Suppressor macrophage treated with lipopolysaccharide for 4 hours (primary cell): ENCODE measurements around the gene OPCML.

Experiments
- DNase-seq: peaks from one replicate; pipeline ENCODE4 v3.0.0-alpha.2; 2020

OPCML gene

DNA sequence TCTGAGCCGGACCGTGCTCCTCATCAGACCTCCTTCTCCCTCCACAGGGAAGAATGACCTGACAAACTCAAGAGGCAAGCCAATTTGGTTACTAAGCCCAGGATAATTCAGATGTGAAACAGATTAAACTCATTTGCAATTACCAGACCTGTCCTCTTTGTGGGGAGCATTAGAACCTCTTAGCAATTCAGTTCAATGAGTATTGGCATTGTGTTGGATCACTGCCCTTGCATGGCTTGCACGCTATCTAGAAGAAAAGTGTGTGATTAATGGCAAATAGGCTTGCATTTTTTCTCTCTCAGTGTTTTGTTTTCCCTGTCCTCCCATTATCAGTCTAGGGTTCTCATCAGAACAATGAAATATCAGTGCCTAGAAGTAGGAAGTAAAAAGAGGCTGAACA, 365.6 kb downstream of the OPCML start:
- no peak for DNase-seq

DNA sequence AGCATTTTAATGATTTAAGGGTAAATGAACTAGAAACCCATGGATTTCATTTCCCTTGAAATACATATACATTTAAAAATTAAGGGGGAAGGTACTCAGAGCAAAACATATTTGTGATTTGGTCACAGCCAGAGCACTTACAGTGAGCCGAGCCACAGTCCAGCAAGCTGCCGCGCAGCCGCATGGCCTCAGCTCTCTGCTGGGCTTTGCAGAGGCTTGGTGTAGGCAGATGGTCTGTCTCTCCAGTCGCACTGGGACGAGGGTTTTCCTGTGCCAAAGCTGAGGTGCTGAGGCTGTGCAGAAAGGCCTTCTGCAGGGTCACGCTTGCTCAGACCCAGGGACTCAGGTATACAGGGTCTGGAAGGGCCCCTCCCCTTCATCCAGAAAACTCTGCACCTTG, 367.3 kb downstream of the OPCML start:
- DNase-seq, result no peak

DNA sequence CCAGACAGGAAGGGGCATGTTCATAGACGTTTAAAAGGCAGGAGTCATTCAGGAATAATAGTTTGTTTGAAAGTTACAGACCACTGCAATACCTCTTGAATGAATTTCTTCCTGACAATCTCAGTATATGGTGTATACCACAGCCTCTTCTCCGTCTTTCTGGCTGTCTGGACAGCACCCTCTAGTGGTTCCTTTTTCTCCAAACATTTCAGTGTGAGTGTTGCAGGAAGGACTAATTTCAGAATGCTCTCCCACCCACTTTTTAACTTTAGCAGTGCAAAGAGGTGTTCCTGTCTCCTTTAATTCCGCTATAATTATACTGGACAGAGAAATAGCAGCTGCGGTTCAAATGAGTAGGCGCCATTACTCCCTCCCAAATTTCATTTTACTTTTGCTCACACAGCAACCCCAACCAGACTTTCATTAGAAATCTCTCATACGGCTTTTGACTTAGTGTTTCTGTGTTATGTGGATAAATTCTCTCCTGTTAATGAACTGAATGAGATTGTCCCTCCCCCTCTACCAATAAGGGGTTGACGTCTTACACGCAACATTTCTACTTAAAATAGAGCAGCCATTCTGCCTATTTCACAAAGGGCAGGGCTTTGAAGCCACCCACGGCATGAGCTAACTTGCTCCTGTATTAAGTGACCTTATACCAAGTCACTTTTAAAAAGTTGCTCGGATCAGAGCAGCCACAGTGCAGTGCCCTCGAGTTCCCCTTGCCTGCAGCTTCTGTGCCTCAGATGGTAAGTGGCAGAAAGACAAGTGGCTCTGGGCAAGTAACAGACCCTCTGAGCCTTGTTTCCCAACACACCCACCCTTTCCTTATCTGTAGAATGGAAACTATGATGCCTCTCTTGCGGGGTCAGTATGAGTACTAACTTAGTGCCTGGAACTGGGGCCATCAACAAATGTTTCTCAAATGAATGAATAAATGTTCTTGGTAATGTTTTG, 368.6 kb downstream of the OPCML start:
- DNase-seq, result peak; percentile 58

DNA sequence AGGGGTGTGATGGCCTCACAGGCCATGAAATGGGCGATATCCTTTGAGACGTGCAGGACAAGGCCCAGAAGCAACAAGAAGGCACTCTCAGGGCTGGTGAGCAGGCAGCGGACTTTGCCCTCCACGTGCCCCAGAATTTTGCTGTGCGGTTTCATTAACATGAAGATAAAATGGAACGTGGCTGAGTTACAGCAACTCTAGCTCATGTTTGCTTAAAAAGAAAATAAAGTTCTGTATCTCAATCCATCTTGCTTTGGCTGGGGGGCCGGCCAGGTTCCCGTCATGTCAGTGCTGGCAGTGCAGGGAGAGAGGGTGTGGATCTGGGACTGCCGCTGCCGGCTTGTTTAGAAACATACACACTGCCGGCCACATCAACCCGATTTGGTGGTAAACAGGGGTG, 370.1 kb downstream of the OPCML start:
- no peak for DNase-seq

DNA sequence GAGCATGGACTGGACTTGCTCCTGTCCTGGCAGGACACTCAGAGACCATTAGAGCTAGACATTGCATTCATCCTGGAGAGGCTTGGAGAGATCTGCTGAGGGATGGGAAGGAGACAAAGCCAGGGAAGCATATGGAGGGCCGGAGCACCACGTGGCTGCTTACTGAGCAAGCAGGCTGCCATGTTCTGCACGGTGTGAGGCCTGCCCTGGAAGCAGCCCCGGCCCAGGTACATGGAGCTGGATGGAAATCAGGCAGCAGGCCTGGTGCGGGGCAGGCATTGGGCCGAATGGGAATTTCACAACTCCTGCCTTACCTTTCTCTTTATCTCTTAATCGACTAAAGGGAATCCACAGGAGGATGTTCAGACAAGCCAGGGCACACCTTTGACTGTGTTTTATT, 371.5 kb downstream of the OPCML start:
- no peak for DNase-seq

DNA sequence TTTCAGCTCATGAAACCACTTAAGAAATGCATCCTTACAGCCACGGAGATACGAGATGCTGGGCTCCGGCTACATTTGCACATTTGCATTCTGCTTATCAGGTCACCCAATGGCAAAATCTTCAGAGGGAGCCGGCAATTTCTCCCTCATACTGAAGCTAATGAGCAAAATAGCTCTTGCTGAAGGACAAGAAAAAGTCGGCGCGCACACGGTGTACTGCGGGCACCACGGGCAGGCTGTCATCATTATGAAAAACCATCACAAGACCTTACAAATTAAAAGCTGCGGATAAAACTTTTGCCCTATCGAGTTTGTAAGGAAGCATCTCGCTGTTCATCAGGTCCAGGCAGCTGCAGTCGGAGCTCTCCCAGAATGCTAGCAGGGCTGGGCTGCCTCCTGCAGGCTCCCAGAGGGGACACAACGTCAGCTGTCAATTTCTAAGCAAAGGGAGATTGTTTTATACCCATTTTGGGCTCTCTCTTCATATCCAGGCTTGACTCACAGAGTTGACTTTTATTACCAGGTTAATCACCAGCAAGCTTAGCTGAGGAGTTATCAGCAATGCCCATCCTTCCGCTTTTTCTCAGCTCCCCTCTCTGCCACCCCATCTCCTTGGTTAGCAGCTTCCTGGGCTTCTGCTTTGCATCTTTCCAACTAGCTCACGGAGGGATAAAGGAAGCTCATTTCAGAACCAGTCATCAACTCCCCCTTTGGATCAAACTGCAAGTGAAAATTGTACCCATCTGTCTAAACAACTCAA, 375.1 kb downstream of the OPCML start:
- DNase-seq, result no peak

DNA sequence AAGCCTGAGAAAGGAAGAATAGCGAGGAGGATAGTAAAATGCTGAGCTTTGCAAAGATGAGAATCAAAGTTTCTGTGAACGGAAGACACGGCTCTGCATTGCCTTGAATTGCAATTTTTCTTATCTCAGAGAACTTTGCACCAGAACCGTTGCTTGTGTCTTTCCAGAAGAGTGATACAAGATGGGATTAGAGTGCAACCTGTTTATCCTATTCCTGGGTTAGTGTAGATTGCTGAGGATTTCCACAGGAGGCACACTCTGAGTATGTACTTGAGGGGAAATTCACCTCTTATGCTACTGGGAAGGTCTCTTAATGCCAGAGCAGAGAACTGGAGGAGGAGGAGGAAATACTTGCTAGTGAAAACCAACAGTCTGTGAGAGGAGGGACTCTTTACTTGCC, 377.5 kb downstream of the OPCML start:
- DNase-seq, result no peak

DNA sequence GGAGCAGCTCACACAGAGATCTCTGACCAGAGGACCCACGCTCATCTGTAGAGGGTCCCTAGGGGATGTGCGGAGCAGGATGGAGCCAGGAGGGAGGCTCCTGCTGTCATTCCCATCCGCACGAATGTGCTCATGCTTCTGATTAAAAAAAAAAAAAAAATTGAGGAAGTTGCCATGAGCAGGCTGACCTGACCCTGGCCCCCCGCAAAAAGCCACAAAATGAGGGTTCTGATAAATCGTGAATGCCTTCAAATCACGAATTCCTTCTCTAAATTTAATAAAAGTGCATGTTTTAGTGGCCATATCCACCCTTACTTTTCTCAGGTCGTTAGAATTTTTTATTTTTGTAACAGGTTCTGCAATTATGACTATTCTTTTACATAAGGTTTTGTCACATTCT, 378.2 kb downstream of the OPCML start:
- no peak for DNase-seq

DNA sequence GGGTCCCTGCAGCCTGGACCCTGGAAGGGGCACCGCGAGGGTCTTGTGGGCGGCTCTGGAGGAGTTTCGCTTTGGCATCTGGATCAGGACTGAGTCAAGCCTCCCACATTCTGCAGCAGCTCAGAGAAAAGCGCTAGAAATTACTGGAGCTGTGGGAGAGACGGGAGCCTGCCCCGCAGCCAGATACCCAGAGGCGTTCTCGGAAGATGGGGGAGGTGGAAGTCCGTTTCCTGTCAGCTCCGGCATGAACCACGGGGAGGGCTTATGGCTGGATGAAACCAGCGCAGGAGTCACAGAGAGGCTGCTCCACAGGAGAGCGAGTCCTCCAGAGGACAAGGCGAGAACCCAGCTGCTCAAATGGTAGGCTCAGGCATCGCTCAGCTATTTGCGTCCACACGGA, 379.3 kb downstream of the OPCML start:
- DNase-seq, result no peak

DNA sequence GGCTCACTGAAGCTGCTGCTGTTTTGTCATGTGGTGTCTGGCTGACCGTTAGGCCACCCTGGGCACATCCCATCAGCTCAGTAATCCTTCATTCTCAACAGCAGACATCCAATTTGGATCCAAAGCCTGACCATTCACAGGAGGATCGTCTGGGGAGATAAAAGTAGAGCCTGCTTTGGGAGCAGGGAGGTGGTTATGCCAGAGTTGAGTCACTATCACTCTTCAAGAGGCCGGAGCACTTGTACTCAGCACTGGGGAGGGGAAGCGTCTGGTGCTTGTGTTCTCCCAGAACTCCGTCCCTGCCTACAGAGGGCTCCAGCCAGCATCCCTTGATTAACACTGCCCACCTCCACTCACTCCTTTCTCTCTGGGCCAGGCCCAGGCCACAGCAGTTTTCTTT, 382.6 kb downstream of the OPCML start:
- DNase-seq, result no peak

DNA sequence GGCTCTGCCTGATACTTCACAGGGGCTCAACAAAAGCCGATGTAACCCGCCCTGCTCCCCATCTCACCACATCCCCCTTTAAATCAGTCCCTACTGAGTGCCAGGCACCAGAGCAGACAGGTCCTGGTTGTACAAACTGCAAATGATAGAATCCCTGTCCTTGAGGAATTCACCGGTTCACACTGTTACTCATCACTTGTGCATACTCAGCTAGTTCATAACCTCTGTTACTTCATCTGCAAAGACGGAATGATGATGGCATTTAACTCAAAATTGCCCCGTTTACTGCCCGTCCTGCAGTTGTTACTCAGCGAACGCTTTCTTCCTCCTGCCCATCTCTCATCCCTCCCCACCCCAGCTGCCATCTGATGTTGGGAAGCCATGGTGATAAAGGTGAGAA, 384.7 kb downstream of the OPCML start:
- DNase-seq, result no peak

DNA sequence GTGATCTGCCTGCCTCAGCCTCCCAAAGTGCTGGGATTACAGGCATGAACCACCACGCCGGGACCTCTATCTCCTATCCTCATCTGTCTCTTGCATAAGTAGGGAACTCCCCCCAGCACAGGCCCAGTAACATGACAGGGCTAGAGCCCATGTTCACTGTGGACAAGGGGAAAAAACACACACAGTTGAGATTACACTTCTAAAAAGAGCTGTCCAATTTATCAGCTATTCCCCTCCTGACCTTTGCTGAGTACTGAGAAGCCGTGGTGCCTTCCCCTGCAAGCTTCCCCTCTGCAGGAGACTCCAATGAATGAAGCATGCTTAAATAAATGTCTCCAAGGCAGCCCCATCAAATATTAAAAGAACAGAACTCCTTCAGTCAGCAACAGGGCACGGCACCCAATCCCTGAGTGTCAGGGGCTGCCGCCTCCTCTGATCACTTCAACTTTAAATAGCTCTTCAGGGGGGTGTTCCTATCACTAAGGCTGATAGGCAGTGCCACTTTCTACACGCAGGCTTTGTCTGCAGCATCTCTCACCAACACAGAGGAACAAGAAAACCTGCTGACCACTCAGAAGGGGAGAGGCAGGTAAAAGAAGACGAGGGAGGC, 385.5 kb downstream of the OPCML start:
- no peak for DNase-seq

DNA sequence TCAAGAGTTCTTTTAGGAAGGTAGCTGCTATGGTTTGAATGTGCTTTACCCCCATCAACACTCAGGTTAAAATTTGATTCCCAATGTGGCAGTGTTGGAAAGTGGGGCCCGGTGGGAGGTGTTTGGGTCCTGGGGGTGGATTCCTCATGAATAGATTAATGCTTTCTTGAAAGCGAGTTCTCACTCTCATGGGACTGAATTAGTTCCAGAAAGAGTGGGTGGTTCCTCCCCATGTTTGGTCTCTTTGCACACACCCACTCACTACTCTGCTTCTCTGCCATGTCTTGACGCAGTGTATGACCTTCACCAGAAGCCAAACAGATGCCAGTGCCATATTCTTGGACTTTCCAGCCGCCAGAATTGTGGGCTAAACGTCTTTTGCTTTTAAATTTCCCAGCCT, 394.4 kb downstream of the OPCML start:
- no peak for DNase-seq

DNA sequence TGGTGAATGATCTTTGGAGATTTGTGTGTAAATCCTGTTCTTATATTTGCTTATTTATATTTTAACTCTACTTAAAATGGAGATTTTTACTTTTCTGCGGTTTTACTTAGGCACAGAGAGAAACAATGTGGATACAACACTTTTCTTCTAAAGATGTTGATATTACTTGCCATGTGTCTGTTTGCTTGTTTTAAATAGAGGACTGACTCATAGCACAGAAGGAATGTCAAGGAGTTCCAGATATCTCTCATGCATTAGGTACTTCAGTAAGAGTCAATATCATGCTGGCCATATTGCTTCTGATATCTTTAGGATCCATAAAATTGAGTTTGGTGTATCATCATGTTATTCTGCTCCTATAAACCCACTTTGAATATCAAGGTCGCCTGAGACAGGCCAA, 395.0 kb downstream of the OPCML start:
- DNase-seq, result no peak

DNA sequence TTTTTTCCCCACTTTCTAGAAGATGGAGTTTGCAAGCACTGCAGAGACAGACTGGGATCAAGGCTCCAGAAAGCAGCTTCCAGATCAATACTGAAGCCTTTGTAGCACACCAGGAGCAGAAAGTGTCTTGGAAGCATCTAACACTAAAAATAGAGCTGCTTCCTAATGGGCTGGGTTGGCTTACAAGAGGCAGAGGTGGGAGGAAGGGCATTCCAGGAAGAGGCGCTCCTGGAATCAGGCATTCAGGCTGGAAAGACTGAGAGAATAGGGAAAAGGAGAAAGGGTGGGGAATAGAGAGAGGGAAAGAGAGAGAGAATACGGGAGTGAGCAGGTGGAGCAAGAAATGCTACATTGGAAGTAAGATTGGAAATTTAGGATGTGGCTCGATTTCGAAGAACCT, 395.9 kb downstream of the OPCML start:
- DNase-seq, result no peak

DNA sequence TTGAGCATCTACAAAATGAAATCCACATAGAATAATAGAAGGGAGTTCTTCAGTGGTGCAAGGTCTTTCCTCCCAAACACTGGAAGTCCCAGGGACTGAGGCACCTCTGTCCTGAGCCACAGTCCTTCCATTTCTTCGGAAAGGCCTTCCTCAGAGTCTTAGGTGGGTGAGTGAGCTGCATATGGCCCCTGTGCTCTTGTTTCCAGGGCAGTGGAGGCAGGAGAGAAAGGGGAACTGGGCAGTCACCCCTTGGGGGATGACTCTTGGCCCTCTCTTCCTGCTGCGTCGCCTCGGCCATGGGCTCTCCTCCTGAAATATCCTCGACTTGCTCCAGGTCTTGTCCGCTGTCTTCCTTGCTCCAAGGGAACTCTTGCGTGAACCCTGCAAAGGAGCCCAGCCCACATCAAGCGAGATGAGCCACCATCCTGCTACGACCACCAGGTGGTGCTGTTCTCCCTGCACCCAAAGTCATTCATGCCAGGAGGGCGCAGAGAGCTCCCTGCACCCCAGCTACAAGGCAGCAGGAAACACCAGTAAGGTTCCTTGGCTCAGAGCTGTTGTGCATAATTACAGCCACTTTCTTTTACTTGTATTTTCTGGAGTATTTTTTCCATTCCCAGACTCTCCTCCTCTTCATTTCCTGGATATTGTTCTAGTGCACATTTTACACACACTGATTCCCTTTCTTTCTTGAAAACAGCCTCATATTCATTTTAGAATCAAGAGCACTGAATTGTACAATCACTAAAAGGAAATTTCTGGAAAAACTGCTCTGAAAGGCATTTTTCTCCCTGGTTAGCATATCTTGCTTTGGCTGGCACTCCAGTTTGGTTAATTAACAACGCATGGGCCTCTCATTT, 397.8 kb downstream of the OPCML start:
- DNase-seq, result peak; percentile 49

DNA sequence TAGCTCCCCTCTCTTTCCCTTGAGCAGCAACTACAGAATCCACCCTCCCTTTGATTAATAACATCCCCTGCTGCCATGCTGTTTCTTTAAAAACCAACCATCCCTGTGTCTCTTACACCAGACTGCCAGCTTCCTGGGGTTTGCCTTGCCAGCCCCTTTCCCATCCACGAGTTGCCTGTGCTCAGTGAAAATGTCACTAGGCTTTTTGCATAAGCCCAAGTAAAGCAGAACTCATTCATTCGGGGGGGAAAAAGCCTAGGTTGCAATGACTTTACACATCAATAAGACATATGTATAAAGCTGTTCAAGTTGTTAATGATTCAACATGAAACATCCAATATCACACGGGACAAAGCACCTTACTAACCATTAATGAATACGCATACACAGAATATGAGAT, 398.7 kb downstream of the OPCML start:
- no peak for DNase-seq

DNA sequence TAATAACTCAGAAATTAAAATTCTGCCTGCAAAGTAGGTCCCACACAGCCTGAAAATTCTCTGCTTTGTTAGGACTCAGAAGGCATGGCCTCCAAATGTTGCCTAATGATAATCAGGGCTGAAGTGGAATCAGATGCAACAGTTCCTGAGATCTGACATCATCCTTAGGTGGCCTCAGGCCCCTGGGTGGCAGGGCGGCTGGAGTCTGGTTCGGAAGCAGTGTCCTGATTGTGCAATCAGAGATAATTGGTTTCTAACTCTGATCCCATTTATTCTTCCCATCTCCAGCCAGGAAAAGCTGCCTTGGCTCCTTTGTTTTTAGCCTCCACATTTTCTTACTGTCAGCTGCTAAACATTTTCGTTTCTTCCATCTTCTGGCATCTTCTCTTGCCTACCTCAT, 399.3 kb downstream of the OPCML start:
- no peak for DNase-seq

DNA sequence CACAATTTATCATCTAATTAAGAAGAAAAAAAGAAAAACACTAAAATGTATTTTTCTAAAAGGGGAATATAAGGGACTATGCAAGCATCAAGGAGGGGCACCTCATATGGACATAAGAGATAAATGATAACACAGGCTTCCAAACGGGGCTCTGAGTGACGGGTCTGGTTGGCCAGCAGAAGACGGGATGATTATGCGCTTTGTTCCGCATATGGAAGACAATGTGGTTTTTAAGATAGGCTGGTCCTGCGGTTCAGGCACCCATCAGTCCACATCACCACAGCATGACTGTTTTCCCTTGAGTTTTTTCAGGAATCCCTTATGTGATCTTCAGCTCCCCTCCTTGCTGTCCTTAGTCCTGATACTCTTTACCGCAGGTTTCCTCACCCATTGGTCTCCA, 404.6 kb downstream of the OPCML start:
- DNase-seq, result no peak

DNA sequence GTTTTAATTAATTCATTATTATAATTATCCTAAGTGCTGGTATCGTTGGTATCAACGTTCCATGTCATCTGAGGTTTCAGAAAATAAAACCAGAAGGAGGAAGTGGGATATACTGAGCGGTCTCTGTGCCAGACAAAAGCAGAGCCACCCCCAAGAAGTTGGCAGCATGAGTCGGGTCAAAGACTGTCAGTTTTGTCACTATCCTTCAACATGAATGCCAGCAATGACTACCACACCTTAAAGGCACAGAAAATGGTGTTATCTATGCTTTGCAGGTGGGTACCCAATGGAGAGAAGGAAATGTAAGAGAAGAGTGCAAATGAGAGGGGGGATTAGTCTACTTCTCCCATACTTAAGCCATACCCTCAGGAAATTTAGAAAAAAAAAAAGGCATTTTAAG, 408.5 kb downstream of the OPCML start:
- no peak for DNase-seq

DNA sequence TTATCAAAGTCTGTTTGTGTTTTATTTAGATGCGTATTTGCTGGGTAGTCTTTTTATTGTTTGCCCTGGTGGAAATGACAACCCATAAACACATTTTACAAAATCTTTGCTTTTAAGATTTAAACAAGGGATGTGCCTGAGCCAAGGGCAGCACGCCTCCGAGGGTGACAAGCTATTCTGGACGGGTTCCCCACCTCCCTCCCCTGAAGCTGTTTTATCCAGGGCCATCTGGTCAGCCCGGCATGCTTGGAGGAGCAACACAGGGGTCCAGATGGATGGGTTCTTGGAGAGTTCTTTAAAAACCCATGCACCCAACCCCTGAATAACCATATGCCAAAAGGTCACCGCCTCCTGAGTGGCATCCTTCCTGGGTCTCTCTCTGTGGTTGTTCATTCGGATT, 408.9 kb downstream of the OPCML start:
- no peak for DNase-seq

DNA sequence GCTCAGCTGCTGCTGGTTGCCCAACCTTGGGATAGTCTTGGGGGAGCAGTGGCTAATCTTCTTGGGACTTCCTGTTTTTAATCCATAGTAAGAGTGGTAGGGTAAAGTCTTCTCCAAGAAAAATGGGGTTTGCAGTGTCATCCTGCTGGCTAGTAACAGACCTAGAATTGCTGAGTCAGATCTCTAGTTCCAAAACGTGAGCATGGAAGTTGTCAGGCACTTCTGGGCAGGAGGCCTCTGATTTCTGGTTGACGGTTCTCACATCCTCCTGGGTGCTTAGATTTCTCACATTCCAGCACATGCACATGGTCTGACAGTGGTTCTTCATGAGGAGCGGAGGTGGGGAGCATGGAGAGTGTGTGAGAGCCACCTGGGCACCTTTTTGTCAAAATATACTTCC, 410.0 kb downstream of the OPCML start:
- no peak for DNase-seq
